Endothelial cell (in vitro differentiated cells): ENCODE results near the gene VPS13D. TPM values are rescaled to one million over a fixed set of nuclear protein-coding genes. Genes with fewer than 3 reads are reported as not detected.

Source experiments
- DNase-seq: peaks from one replicate; pipeline ENCODE4 v3.0.0; 2021; ENCODE audit warnings: low spot score
- H3K27ac Mint-ChIP-seq: one replicate; pipeline ENCODE4 v1.8.0; 2021; ENCODE audit warnings: mixed read lengths, inconsistent platforms; ENCODE audit not compliant: unreplicated experiment
- H3K27me3 Mint-ChIP-seq: one replicate; pipeline ENCODE4 v1.8.0; 2021; ENCODE audit warnings: mild to moderate bottlenecking, moderate library complexity, mixed read lengths, inconsistent platforms; ENCODE audit not compliant: unreplicated experiment
- H3K36me3 Mint-ChIP-seq: one replicate; pipeline ENCODE4 v1.8.0; 2021; ENCODE audit warnings: mild to moderate bottlenecking, low read depth, mixed read lengths, inconsistent platforms; ENCODE audit not compliant: unreplicated experiment
- H3K4me1 Mint-ChIP-seq: one replicate; pipeline ENCODE4 v1.8.0; 2021; ENCODE audit warnings: mild to moderate bottlenecking, mixed read lengths, inconsistent platforms; ENCODE audit not compliant: unreplicated experiment
- H3K4me3 Mint-ChIP-seq: one replicate; pipeline ENCODE4 v1.8.0; 2021; ENCODE audit warnings: mild to moderate bottlenecking, mixed read lengths, inconsistent platforms; ENCODE audit not compliant: unreplicated experiment
- H3K9me3 Mint-ChIP-seq: one replicate; pipeline ENCODE4 v1.8.0; 2021; ENCODE audit warnings: mixed read lengths, inconsistent platforms; ENCODE audit not compliant: unreplicated experiment
- CTCF ChIP-seq: fragments of 200-600 bp; sonication (generic); IDR thresholded peaks from one replicate; pipeline ENCODE4 v1.5.0; 2021; ENCODE audit warnings: antibody characterized with exemption; ENCODE audit not compliant: unreplicated experiment
- total RNA-seq: library from RNA; stranded (reverse); fragmentation: NEBNext Ultra II Directional; extraction: Animal tissue kit (Norgen Biotek cat#: 25700); gene quantifications from one replicate; pipeline ENCODE4 v1.2.1, GENCODE V29; 2021; ENCODE audit not compliant: unreplicated experiment

Gene VPS13D
- total RNA-seq, 1 donor from 2014 or later = 37.8 TPM

GRCh38 chr1:12479311-12479710, 249.5 kb downstream of the VPS13D start:
- Mint-ChIP-seq H3K9me3 (no peaks in the 10 kb centered on the region), H3K36me3 (peaks cover 24% of the 10 kb centered on the region), H3K27ac (peak overlapping the region; percentile 36), H3K4me1 (peaks cover 27% of the 10 kb centered on the region), H3K27me3 (no peaks in the 10 kb centered on the region), H3K4me3 (no peak overlapping the region)
- TF ChIP-seq CTCF = no peak
- DNase-seq = no peak

GRCh38 chr1:12480041-12480440, 250.2 kb downstream of the VPS13D start:
- no peak for DNase-seq
- Mint-ChIP-seq H3K4me1 (peaks cover 27% of the 10 kb centered on the region), H3K9me3 (no peaks in the 10 kb centered on the region), H3K27me3 (no peaks in the 10 kb centered on the region), H3K27ac (no peak overlapping the region), H3K36me3 (peaks cover 18% of the 10 kb centered on the region), H3K4me3 (no peak overlapping the region)
- no peak for TF ChIP-seq CTCF

GRCh38 chr1:12480748-12481362, 251.0 kb downstream of the VPS13D start:
- no peak overlapping the region for H3K4me3 Mint-ChIP-seq
- TF ChIP-seq CTCF = no peak
- no peaks in the 10 kb centered on the region for H3K27me3 Mint-ChIP-seq
- no peaks in the 10 kb centered on the region for H3K9me3 Mint-ChIP-seq
- H3K27ac Mint-ChIP-seq = no peak overlapping the region
- peaks cover 27% of the 10 kb centered on the region for H3K4me1 Mint-ChIP-seq
- DNase-seq = no peak
- H3K36me3 Mint-ChIP-seq = peaks cover 19% of the 10 kb centered on the region

- DNase-seq = no peak
- Mint-ChIP-seq H3K27me3 (no peaks in the 10 kb centered on the region), H3K27ac (no peak overlapping the region), H3K4me1 (peaks cover 27% of the 10 kb centered on the region), H3K36me3 (peaks cover 19% of the 10 kb centered on the region), H3K9me3 (no peaks in the 10 kb centered on the region), H3K4me3 (no peak overlapping the region)
- no peak for TF ChIP-seq CTCF
These were observed 252.1 kb downstream of the VPS13D start for GRCh38 chr1:12481928-12482327.

GRCh38 chr1:12482988-12483387, 253.2 kb downstream of the VPS13D start:
- H3K36me3 Mint-ChIP-seq = peaks cover 23% of the 10 kb centered on the region
- no peak overlapping the region for H3K4me3 Mint-ChIP-seq

More at GRCh38 chr1:12482988-12483387, 253.2 kb downstream of the VPS13D start:
- no peak for TF ChIP-seq CTCF
- no peak for DNase-seq
- Mint-ChIP-seq H3K9me3 (no peaks in the 10 kb centered on the region), H3K27ac (no peak overlapping the region), H3K27me3 (no peaks in the 10 kb centered on the region), H3K4me1 (peaks cover 24% of the 10 kb centered on the region)
